GM10266 (cell line): ENCODE results near the gene PTPRJ.
A peak's percentile ranks its signal among the peaks of the same experiment; 100 is the strongest.
"Not testable (repeated sequence)": the region's sequence is repeated elsewhere in the genome, so short reads cannot be mapped to it uniquely, and the experiment has no call there.

ENCODE experiments used
- DNase-seq: peaks from one replicate; pipeline ENCODE4 v3.0.0; 2012; ENCODE audit errors: extremely low spot score
- TF ChIP-seq, protein P1 (sequence below): IDR thresholded peaks from 2 replicates; pipeline ENCODE4 v1.5.1; 2012; ENCODE audit warnings: mild to moderate bottlenecking, low read depth; ENCODE audit not compliant: control insufficient read depth, insufficient read depth; ENCODE audit errors: missing control alignments

PTPRJ gene

DNA sequence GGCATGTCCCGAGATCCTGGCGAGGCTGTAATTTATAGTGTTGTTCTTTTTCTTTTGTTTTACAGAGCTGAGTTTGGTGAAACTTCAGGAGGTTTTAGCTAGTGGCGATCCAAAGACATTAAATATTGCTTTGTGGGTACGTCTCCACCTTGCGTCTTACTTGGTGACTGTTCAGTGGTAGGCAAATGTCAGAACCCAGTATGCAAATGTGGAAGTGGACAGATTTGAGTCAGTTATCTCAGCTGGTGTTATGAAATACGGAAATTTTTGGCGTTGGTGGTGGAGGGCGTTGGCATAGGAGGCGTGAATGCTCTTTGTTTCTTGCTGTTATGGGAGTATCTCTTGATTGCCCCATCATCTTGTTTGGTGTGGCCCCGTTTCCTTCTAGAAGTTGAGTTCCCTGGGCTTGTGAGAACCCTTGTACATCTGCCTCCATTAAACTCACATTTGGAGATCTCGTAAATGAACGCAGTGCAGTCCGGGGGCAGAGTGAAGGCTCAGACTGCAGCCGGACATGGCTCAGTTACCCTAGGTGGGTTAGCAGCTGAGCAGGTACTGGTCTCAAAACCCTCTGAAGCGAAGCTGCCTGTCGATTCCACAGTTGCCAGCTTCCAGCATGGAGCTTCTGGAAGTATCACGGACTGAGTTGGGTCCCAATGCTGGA is 39.9 kb downstream of the PTPRJ start:
- DNase-seq = peak; percentile 57
- TF ChIP-seq, protein P1, sequence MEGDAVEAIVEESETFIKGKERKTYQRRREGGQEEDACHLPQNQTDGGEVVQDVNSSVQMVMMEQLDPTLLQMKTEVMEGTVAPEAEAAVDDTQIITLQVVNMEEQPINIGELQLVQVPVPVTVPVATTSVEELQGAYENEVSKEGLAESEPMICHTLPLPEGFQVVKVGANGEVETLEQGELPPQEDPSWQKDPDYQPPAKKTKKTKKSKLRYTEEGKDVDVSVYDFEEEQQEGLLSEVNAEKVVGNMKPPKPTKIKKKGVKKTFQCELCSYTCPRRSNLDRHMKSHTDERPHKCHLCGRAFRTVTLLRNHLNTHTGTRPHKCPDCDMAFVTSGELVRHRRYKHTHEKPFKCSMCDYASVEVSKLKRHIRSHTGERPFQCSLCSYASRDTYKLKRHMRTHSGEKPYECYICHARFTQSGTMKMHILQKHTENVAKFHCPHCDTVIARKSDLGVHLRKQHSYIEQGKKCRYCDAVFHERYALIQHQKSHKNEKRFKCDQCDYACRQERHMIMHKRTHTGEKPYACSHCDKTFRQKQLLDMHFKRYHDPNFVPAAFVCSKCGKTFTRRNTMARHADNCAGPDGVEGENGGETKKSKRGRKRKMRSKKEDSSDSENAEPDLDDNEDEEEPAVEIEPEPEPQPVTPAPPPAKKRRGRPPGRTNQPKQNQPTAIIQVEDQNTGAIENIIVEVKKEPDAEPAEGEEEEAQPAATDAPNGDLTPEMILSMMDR = no peak

DNA sequence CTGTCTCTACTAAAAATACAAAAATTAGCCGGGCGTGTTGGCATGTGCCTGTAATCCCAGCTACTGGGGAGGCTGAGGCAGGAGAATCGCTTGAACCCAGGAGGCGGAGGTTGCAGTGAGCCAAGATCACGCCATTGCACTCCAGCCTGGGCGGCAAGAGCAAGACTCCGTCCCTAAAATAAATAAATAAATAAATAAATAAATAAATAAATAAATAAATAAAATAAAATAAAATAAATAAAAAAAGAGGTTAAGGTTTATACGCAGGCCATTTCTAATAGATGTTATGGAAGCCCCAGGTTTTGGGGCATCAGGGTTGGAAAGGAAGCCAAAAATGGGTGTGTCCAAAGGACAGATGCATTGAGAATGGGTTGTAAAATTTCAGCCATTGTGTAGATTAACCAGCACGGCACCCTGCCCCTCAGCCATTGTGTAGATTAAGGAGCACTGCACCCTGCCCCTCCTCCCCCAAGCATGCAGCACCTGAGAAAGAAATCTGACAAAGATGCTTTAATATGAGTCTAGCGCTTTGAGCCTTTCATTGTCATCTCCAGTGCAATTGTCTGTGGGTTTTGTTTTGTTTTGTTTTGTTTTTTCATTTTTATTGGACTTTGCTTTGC is 41.0 kb downstream of the PTPRJ start:
- not testable (repeated sequence) for DNase-seq

DNA sequence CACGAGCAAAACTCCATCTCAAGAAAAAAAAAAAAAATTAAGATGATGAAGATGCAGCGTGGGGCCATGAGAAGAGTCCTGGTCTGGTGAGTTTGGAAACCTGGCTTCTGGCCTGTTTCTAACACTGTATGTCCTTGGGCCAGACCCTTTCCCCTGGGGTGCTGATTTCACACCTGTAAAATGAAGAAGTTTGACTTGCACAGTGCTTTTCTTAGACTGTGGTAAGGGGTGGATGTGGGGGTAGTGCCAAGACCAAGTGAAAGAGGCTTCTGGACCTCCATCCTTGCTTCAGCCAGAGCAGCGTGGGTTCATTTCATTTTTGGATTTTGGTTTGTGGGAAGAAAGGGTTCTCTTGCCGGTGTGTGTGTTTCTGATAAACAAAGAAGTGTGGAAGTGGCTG is 42.1 kb downstream of the PTPRJ start:
- no peak for DNase-seq
- TF ChIP-seq, protein P1 = no peak

DNA sequence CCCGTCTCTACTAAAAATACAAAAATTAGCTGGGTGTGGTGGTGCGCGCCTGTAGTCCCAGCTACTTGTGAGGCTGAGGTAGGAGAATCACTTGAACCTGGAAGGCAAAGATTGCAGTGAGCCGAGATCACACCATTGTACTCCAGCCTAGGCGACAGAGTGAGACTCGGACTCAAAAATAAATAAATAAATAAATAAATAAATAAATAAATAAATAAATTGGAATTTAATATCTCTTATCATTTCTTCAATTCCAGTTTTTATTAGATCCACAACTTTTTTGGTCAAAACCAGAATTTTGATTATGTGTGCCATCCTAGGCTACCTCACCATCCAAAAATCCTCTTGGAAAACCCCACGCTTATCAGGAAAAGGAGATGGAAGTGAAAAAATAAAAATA is 43.2 kb downstream of the PTPRJ start:
- DNase-seq = not testable (repeated sequence)

DNA sequence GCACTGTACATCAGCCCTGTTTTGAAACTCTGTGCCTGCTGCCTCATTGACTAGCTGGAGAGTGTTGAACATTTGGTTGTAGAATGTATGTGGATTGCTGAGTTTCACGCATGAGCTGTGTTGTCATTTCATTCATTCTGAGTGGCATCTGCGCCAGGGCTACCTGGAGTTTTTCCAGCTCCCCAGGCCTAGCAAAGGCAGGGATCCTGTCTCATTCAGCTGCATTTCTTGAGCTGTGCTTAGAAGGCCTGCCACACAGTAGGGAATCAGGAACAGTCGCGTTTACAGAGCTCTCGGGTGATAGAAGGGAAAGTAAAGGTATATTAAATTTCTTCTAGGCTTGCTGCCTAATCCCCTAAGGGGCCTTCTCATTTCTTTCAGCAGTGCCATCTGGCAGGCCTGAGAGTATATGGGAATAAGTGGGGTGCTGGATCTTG is 44.3 kb downstream of the PTPRJ start:
- TF ChIP-seq, protein P1 = no peak
- DNase-seq = no peak

DNA sequence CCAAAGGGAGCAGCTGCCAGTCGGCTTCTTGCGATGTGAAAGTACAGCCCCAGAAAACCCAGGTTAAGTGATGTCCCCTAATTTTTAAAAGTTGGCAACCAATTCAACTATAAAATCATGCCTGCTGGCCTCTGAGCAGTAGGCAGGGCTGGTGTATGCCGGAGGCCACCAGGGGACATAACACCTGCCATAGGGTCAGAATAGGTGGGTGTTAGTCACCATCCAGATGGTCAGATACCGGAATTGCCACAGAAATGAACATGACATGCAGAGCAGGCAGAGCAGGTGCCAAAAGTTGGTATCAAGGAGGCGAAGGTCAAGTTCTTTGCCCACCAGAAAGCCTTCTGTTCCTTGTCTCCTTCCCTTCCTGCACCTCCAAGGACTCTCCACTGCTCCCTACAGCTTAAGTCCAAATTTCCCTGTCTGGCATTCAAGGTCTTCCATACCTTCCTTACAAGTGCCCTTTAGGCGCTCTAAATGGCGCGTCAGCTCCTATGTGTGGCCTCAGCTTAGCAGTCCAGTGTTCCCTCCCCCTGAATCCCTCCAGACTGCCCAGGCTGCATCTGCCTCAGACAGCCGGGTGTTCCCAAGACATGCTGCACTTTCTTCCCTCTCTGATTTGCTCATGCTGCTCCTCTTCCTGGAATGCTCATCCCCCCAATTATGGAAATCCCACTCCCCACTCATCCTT is 45.1 kb downstream of the PTPRJ start:
- DNase-seq = no peak

DNA sequence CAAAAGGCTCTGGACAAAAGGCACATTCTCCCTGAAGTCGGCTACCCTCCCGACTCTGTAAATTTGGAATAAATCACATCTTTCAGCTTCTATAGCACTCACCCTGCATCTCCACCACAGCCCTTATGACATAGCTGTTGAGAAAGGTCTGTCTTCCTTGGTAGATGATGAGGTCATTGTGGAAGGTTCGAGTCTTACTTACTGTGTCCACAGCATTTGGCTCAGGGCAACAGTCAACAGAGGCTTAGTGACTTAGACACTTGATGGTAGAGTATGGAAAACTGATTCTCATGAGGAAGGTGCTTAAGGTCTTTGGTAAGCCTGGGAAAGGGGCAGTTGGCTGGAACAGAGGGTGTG is 45.6 kb downstream of the PTPRJ start:
- TF ChIP-seq, protein P1 = no peak
- DNase-seq = no peak

More for the DNA sequence above, 45.1 kb downstream of the PTPRJ start:
- TF ChIP-seq, protein P1 = no peak

DNA sequence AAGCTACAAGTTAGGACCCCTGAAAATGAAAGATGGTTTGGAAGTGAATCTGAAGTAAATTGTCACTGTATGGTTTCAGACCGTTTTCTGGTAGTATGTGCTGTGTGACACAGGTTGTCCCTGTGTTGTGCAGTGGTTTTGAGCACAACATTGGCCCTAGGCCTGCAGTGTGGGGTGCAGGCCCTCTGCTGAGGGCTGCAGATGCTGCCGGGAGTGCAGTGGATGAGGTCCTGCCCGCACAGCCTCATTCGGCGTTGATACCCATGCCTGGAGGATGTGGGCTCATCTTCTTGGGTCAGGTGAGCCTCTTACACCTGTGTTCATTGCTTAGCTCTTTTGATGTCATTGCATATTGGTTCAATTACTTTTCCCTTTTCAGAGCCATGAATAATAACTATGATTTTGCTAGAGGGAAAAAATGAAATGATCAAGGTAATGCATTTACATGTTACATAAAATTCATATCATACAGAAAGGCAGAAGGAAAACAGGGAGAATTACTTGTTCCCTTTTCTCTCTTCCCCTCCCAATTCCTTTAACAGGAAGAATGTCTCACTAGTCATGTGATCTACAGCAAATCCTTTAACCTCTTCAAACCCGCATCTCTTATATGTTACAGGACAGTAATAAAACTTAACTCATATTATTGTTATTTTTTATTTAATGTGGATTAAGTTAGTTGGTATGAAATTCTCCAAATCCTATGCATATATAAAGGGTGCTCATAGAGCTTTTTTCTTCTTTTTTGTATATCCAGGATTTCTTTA is 48.7 kb downstream of the PTPRJ start:
- DNase-seq = no peak
- TF ChIP-seq, protein P1 = no peak
